PC-3 (cell line): ENCODE results near the gene DLGAP1. TPM values are rescaled to one million over a fixed set of nuclear protein-coding genes. Genes with fewer than 3 reads are reported as not detected.

Source experiments
- ATAC-seq: fragments of 200-7000 bp; cut with Tn5 transposase; 2 replicates; pipeline ENCODE4 v1.9.1; 2020; ENCODE audit warnings: mild to moderate bottlenecking, moderate library complexity
- BruUV-seq: library from RNA; stranded (reverse); fragments of 400-500 nt; replicated peaks from 2 replicates; lab custom pipeline; 2021; lab: Mats Ljungman, UMichigan
- CTCF ChIA-PET: fragments of 300-600 bp; sonication (Branson Sonifier 250); formaldehyde crosslinking; loops from one replicate; lab custom pipeline; 2022; ENCODE audit warnings: antibody characterized with exemption; lab: Charles Lee
- POLR2A ChIA-PET: fragments of 300-600 bp; sonication (Branson Sonifier 250); formaldehyde crosslinking; loops from one replicate; lab custom pipeline; 2022; ENCODE audit warnings: antibody characterized with exemption; ENCODE audit not compliant: unreplicated experiment; lab: Charles Lee
- DNase-seq: peaks from one replicate; pipeline ENCODE4 v3.0.0-alpha.2; 2015
- H2AFZ ChIP-seq: fragments of 300-600 bp; sonication (generic); 2 replicates; pipeline ENCODE4 v1.6.0; 2016; ENCODE audit warnings: antibody characterized with exemption, low read length
- H3F3A ChIP-seq: fragments of 300-600 bp; sonication (generic); one replicate; pipeline ENCODE4 v1.6.0; 2017; ENCODE audit warnings: antibody characterized with exemption, low read length, control low read depth, mild to moderate bottlenecking; ENCODE audit not compliant: unreplicated experiment
- H3K27ac ChIP-seq: fragments of 300-600 bp; sonication (generic); 2 replicates; pipeline ENCODE4 v1.5.1; 2016; ENCODE audit warnings: mild to moderate bottlenecking, low read length
- H3K27me3 ChIP-seq: fragments of 300-600 bp; sonication (generic); 2 replicates; pipeline ENCODE4 v1.6.1; 2016; ENCODE audit warnings: low read length, mixed read lengths
- H3K36me3 ChIP-seq: fragments of 300-600 bp; sonication (generic); 2 replicates; pipeline ENCODE4 v1.6.1; 2016; ENCODE audit warnings: low read depth, mixed run types, low read length, mixed read lengths
- H3K4me1 ChIP-seq: fragments of 300-600 bp; sonication (generic); 2 replicates; pipeline ENCODE4 v1.5.1; 2016; ENCODE audit warnings: low read length; ENCODE audit not compliant: insufficient read depth
- H3K4me2 ChIP-seq: fragments of 300-600 bp; sonication (generic); 2 replicates; pipeline ENCODE4 v1.6.0; 2016; ENCODE audit warnings: low read length
- H3K4me3 ChIP-seq: fragments of 300-600 bp; sonication (generic); 2 replicates; pipeline ENCODE4 v1.5.1; 2016; ENCODE audit warnings: mild to moderate bottlenecking, low read length, mixed read lengths
- H3K79me2 ChIP-seq: fragments of 300-600 bp; sonication (generic); 2 replicates; pipeline ENCODE4 v1.6.1; 2017; ENCODE audit warnings: low read length, mixed read lengths
- H3K9ac ChIP-seq: fragments of 300-600 bp; sonication (generic); 2 replicates; pipeline ENCODE4 v1.6.0; 2016; ENCODE audit warnings: mild to moderate bottlenecking, low read length
- H3K9me2 ChIP-seq: fragments of 300-600 bp; sonication (generic); replicated peaks from 2 replicates; pipeline ENCODE4 v1.6.1; 2016; ENCODE audit warnings: mixed run types, low read length, mixed read lengths
- H3K9me3 ChIP-seq: fragments of 300-600 bp; sonication (generic); 2 replicates; pipeline ENCODE4 v1.6.1; 2016; ENCODE audit warnings: low read length, mixed read lengths
- H4K20me1 ChIP-seq: fragments of 300-600 bp; sonication (generic); 2 replicates; pipeline ENCODE4 v1.6.1; 2016; ENCODE audit warnings: low read length, mixed read lengths
- CTCF ChIP-seq: fragments of 300-600 bp; sonication (generic); conservative IDR thresholded peaks from 2 replicates; pipeline ENCODE4 v1.5.1; 2017; ENCODE audit warnings: antibody characterized with exemption, low read depth, mild to moderate bottlenecking, low read length
- EZH2 ChIP-seq: fragments of 300-600 bp; sonication (generic); IDR thresholded peaks from one replicate; pipeline ENCODE4 v1.6.1; 2017; ENCODE audit warnings: antibody characterized with exemption, mild to moderate bottlenecking, low read length; ENCODE audit not compliant: unreplicated experiment
- EZH2phosphoT487 ChIP-seq: fragments of 300-600 bp; sonication (generic); IDR thresholded peaks from 2 replicates; pipeline ENCODE4 v1.6.1; 2018; ENCODE audit warnings: mild to moderate bottlenecking, antibody characterized with exemption, low read length, borderline replicate concordance
- intact Hi-C: fragments of 100-400 bp; cut with micrococcal nuclease; formaldehyde crosslinking; loops from 2 replicates; pipeline ENCODE4 v1.9.0; 2023
- total RNA-seq: library from RNA; depleted of rRNA; stranded (reverse); fragments of >200 nt; gene quantifications from 2 replicates; pipeline ENCODE4 v1.2.3, GENCODE V29; 2014

DLGAP1 gene
- total RNA-seq, 1 experiment from 2014 or later: not detected

GRCh38 chr18:3960142-3960541, 495.0 kb downstream of the DLGAP1 start:
- ATAC-seq: no peak
- H3K4me1 ChIP-seq: no peaks in the 10 kb centered on the region
- H3K4me2 ChIP-seq: no peak overlapping the region

GRCh38 chr18:3952031-3952430, 503.1 kb downstream of the DLGAP1 start:
- Histone ChIP-seq H3K36me3 (no peaks in the 10 kb centered on the region), H3F3A (no peaks in the 10 kb centered on the region), H3K27ac (no peak overlapping the region), H3K9me3 (no peaks in the 10 kb centered on the region), H3K79me2 (no peaks in the 10 kb centered on the region), H3K4me1 (no peaks in the 10 kb centered on the region), H3K4me3 (no peak overlapping the region), H3K9ac (no peak overlapping the region), H3K4me2 (no peak overlapping the region), H3K9me2 (no peaks in the 10 kb centered on the region), H4K20me1 (no peaks in the 10 kb centered on the region), H3K27me3 (peaks cover 13% of the 10 kb centered on the region; the same call in 1 of the 2 replicates), H2AFZ (no peak overlapping the region)
- POLR2A ChIA-PET: no interaction called here
- DNase-seq (no peak), ATAC-seq (no peak)
- no peak for TF ChIP-seq CTCF
- no peak for TF ChIP-seq EZH2
- TF ChIP-seq EZH2phosphoT487: no peak
- CTCF ChIA-PET: no interaction called here
- intact Hi-C loops: no loop called here
- no TSS peak for BruUV-seq

More at GRCh38 chr18:3960142-3960541, 495.0 kb downstream of the DLGAP1 start:
- no peaks in the 10 kb centered on the region for H3K36me3 ChIP-seq
- no peak overlapping the region for H2AFZ ChIP-seq
- TF ChIP-seq EZH2: no peak
- TF ChIP-seq CTCF: no peak
- no peak for TF ChIP-seq EZH2phosphoT487
- intact Hi-C loops: no loop called here
- H3K79me2 ChIP-seq: no peaks in the 10 kb centered on the region
- peaks cover 17% of the 10 kb centered on the region; the same call in 1 of the 2 replicates for H3K27me3 ChIP-seq
- H3K4me3 ChIP-seq: no peak overlapping the region
- H4K20me1 ChIP-seq: no peaks in the 10 kb centered on the region
- H3F3A ChIP-seq: no peaks in the 10 kb centered on the region
- POLR2A ChIA-PET: no interaction called here
- BruUV-seq: no TSS peak
- H3K9me3 ChIP-seq: no peaks in the 10 kb centered on the region
- H3K27ac ChIP-seq: no peak overlapping the region
- H3K9me2 ChIP-seq: no peaks in the 10 kb centered on the region
- no peak for DNase-seq
- CTCF ChIA-PET: no interaction called here
- H3K9ac ChIP-seq: no peak overlapping the region

DNA sequence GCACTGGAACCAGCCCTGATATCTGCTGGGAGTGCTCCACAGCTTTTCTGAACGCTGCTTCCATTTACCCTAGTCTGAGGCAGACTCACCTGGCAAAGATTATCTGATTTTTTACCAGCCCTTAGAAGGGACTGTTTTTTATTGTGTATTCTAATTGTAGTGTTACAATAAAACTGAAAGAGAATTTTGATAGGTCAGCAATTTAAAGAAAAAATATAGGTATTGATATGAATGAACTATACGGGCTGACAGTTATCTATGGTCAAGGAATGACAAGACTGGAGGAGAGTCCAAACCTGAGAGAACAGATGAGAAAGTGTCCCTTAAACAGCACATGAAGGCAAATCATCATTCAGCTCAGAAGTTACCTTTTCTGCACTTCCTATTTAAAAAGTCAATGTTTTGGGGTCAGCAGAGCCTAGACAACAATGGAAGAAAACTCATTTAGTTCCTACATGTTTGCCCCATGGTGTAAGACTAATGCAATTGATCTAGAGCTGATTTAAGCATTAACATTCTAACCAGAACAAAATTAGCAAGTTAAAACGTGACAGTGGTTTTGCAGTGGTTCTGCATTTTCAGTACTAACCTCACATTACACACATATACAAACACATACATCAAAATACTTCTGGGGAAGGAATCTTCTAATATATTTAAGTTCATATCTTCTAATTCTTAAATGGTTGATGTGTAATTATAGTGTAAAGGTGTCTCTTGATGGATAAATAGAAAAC, 504.3 kb downstream of the DLGAP1 start:
- POLR2A ChIA-PET: no interaction called here
- ATAC-seq (no peak), DNase-seq (no peak)
- Histone ChIP-seq H3K4me1 (no peaks in the 10 kb centered on the region), H3K27ac (no peak overlapping the region), H4K20me1 (no peaks in the 10 kb centered on the region), H2AFZ (no peak overlapping the region), H3K4me2 (no peak overlapping the region), H3K9me3 (no peaks in the 10 kb centered on the region), H3K79me2 (no peaks in the 10 kb centered on the region), H3K4me3 (no peak overlapping the region), H3K9ac (no peak overlapping the region), H3K36me3 (no peaks in the 10 kb centered on the region), H3K27me3 (peaks cover 10% of the 10 kb centered on the region; the same call in 1 of the 2 replicates), H3K9me2 (no peaks in the 10 kb centered on the region), H3F3A (no peaks in the 10 kb centered on the region)
- intact Hi-C loops: no loop called here
- BruUV-seq: no TSS peak
- TF ChIP-seq CTCF: no peak
- no peak for TF ChIP-seq EZH2
- no peak for TF ChIP-seq EZH2phosphoT487
- CTCF ChIA-PET: no interaction called here
